GM19324 (cell line): ENCODE results near the gene GALNT14.
"Not testable (repeated sequence)": the region's sequence is repeated elsewhere in the genome, so short reads cannot be mapped to it uniquely, and the experiment has no call there.

ENCODE experiments used
- ATAC-seq: cut with Tn5 transposase; IDR thresholded peaks from one replicate; pipeline ENCODE4 v1.9.1; 2021; ENCODE audit warnings: mild to moderate bottlenecking, moderate library complexity; ENCODE audit not compliant: unreplicated experiment, low FRiP score

The GALNT14 gene

DNA sequence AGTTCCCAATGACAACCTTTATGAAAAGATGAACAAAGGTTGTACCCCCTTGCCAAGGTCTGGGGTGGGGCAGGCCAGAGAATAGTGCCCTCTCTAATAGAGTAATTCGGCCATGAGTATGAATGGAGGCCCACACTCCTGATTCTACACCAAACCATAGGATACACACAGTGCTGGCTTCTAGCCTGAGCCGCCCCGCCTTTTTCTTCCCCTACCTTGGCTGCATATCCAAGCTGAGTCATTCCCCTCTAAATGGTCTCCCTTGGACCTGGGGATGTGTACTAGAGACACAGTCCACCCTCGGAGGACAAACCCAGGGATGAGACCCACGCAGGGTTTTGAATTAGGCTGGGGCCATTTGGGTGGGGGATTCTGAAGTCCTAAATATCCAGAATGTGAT, 223.8 kb downstream of the GALNT14 start:
- no peak for ATAC-seq

DNA sequence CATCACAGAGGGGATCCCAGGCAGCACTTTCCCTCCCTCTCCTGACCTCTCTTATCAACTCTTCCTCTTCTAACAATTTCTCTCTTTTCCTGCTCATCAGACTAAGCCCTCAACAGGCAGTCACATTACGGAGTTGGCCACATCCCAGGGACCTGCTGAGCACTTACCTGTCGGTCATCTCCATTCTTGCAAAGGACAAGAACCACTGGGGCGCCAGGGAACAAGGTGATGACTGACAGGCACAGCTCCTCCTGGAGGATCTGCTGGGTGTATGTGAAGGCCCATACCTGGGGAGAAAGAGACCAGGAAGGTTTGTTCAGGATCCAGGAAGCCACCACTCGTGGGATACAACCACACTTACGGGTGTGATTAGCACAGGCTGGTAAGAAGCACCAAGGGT, 226.2 kb downstream of the GALNT14 start:
- no peak for ATAC-seq

DNA sequence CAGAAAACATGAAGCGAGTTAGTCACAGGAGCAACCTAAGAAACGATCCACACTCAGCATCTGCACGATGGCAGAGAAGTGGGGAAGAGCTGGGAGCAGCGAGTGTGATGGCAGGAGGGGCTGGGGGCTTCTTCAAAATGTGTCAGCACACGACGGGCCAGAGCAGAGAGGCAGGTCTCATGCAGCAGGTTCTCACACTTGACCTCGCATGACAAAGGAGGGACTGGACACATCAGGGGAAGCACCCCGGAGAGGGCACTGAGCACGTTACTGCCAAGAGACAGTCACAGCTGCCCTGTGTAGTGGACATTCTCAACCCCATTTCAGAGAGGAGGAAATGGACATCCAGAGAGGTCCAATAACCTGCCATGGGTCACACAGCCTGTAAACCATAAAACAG, 226.9 kb downstream of the GALNT14 start:
- ATAC-seq, result no peak

- no peak for ATAC-seq
Observed at GRCh38 chr2:30910686-30911085, 227.6 kb downstream of the GALNT14 start.

- not testable (repeated sequence) for ATAC-seq
Observed at GRCh38 chr2:30904437-30904836, 233.8 kb downstream of the GALNT14 start.

GRCh38 chr2:30903326-30903725, 234.9 kb downstream of the GALNT14 start:
- ATAC-seq, result no peak

GRCh38 chr2:30900381-30900780, 237.9 kb downstream of the GALNT14 start:
- ATAC-seq, result no peak

GRCh38 chr2:30899516-30900054, 238.7 kb downstream of the GALNT14 start:
- ATAC-seq, result no peak

DNA sequence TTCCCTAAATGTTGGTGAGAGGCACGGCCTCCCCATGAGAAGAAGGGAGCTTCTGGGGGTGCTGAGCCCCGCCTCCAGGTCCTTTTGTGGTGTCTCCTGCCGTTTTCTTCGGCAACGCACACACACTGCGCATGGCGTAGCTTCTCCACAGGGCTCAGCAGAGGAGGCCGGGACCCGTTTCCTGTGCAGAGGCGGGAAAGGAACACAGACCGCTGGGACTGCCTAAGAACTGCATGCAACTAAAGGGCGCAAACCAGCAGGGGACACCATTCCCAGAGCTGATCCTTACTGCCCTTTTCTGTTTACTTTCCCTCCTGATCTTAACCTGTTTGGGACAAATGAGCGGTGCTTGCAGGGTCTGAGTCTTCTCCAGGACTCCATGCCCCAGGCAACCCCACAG, 240.7 kb downstream of the GALNT14 start:
- ATAC-seq, result no peak

- ATAC-seq, result no peak
Observed at GRCh38 chr2:30894498-30895119, 243.6 kb downstream of the GALNT14 start.

GRCh38 chr2:30888852-30889409, 249.3 kb downstream of the GALNT14 start:
- ATAC-seq, result no peak

DNA sequence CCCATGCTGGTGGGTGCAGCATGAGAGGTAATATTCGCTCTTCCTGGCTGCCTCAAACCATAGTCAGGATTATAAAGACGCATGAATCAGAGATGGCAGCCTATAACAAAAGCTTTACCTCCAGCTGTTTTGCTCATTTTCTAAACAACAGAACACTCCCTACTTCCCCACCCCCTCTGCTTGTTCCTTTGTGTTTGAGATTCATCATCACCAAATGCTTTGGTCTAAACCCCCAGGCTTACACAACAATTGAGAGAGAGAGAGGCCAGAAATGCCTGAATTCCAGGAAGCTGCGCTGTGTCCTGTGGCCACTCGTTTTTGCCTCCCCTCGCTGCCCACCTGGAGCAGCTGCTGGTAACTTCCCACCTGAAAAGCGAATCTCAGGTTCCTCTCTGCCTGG, 252.2 kb downstream of the GALNT14 start:
- no peak for ATAC-seq

DNA sequence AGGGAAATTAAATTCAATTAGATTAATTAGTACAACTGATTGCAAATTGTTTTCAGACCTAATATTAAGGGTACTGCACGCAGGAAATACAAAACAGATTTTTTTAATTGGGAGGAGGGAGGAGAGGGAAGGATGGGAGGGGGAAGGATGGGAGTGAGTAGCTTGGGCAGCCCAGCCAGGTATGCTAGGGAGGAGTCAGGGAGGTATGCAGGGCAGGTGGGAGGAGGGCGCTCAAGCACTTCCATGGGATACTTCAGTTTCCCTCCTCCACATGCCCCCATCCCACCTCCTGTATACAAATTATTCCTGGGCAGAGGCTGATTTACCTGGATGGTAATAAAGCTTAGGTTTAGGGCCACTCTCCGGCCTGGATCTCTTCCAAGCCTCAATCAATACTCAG, 254.4 kb downstream of the GALNT14 start:
- ATAC-seq, result no peak

DNA sequence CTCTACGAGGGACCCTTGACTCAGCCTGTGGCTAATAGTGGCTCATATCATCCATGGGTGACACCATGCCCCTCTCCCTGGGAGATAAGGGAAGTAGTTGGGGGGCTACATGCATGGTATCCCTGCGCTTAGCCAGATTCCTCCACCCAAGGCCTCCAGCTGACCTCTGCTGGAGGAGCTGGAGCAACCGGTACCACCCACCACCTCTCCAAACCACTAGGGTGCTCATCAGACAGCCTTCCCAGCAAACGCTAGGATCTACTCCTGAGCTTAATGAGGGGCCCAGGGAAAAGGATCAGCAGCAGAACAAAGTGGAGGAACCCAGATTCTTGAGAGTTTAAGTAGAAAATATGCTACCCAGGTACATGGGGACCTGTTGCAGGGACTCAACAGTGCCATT, 255.1 kb downstream of the GALNT14 start:
- ATAC-seq, result no peak

GRCh38 chr2:30880516-30880915, 257.7 kb downstream of the GALNT14 start:
- ATAC-seq, result no peak

DNA sequence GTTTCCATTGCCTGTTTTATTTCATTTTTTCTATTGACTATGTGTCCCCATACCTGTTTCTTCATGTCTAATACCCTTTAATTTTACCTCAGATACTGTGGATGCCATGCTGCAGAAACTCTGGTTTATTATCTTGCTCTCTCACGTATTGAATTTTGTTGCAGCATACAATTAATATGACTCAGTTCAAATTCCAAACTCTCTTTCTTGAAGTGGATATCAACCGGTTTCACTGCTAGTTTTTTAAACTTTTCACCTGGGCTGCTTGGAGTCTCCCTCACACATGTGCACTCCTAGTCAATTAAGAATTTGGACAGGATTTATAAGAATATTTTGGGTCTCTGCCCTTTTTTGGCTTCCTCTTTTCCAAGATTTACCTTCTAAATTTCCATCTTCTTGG, 260.4 kb downstream of the GALNT14 start:
- no peak for ATAC-seq

GRCh38 chr2:30872797-30873196, 265.4 kb downstream of the GALNT14 start:
- ATAC-seq, result no peak

GRCh38 chr2:30871980-30872789, 266.1 kb downstream of the GALNT14 start:
- ATAC-seq, result no peak

DNA sequence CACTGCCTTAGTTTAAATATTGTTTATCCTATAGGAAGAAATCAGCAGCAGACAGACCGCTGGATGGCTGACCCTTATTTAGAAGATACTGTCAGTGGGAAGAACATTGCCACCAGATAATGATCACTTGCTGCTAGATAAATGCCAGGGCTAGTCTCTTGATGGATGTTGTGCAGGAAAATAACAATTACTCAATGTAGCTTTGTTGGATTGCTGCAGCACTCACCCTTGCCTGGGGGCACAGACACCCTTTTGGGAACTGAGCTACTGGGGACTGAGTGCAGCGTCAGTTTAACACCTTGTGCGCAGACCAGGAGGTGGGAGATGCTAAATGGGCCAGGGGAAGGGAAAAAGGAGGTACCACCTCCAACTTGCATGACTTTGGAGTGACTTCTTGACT, 266.8 kb downstream of the GALNT14 start:
- no peak for ATAC-seq

GRCh38 chr2:30869988-30870387, 268.3 kb downstream of the GALNT14 start:
- ATAC-seq, result no peak

DNA sequence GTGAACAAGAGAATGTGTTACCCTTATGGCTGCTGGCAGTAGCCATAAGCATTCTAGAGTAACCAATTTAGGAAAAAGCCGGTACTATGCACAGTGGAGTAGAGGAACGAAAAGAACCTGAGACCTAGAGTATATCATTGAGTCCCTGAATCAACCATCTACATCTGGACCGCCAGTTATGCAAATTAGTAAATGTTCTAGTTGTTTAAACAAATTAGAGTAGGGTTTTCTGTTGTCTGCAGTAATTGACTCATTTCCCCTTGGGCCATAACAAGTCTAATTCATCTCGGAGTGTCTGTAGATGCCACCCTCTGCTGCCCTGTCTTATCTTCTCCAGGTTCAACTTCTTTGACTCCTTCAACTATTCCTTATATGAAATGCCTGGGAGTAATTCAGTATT, 270.9 kb downstream of the GALNT14 start:
- no peak for ATAC-seq

DNA sequence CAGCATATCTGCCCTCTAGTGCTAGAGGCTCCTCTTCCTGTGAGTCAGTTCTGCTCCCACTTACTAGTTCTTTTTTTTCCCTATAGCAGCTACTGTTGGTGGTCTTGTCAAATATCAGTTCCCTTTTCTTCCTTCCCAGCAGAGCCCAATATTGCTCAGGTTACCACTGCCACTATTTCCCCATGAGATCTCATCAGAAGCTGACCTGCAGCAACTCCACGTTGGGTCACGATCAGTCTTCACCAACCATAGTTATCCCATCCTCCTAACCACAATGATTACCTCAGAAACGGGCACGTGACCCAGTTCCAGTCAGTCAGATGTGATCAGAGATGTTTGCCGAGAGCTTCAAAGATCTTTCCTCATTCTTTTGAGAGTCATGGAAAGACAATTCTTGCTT, 271.3 kb downstream of the GALNT14 start:
- ATAC-seq, result no peak
